CD4-positive, CD25-positive, alpha-beta regulatory T cell (primary cell): ENCODE data around the gene SIK3. TPM values are rescaled to one million over a fixed set of nuclear protein-coding genes. Genes with fewer than 3 reads are reported as not detected.

Experiments
- ATAC-seq, 2 donors: fragments of 150-1000 bp; cut with Tn5 transposase; one replicate each; pipeline ENCODE4 v1.10.0; 2021; ENCODE audit warnings: low read depth in 2 of 2, moderate number of reproducible peaks in 2 of 2, moderate library complexity in 1 of 2
- DNase-seq, 3 donors: peaks; one replicate each; pipeline versions ENCODE4 v3.0.0 to v3.0.0-alpha.2; 2012 to 2022; ENCODE audit warnings: mixed read lengths in 1 of 3
- H3K27ac ChIP-seq: one replicate; pipeline ENCODE4 v1.7.0; 2013; ENCODE audit warnings: mild to moderate bottlenecking, low read length; ENCODE audit not compliant: insufficient read depth, poor library complexity, severe bottlenecking
- H3K27me3 ChIP-seq: one replicate; pipeline ENCODE4 v1.7.0; 2013; ENCODE audit warnings: low read length; ENCODE audit not compliant: control insufficient read depth, insufficient read depth
- H3K36me3 ChIP-seq: one replicate; pipeline ENCODE4 v1.7.0; 2013; ENCODE audit warnings: mild to moderate bottlenecking, low read length, moderate library complexity; ENCODE audit not compliant: control insufficient read depth, insufficient read depth
- H3K4me1 ChIP-seq: 2 replicates; pipeline ENCODE4 v1.7.0; 2013; ENCODE audit warnings: mild to moderate bottlenecking, low read length; ENCODE audit not compliant: insufficient read depth, control insufficient read depth, poor library complexity, severe bottlenecking
- H3K4me3 ChIP-seq: one replicate; pipeline ENCODE4 v1.7.0; 2013; ENCODE audit warnings: low read depth, mild to moderate bottlenecking, low read length, moderate library complexity
- H3K9me3 ChIP-seq, 2 experiments: 1 replicate in 1 of 2; 2 replicates in 1 of 2; pipeline ENCODE4 v1.7.0; 2013; ENCODE audit warnings: low read length in 2 of 2, mild to moderate bottlenecking in 1 of 2, moderate library complexity in 1 of 2; ENCODE audit not compliant: control insufficient read depth in 2 of 2
- H3K27ac Mint-ChIP-seq, 3 donors: one replicate each; pipeline ENCODE4 v1.8.0; 2020 to 2022; ENCODE audit warnings: mild to moderate bottlenecking in 3 of 3, mixed read lengths in 3 of 3, moderate library complexity in 2 of 3
- H3K27me3 Mint-ChIP-seq: one replicate; pipeline ENCODE4 v1.8.0; 2022; ENCODE audit warnings: mild to moderate bottlenecking, mixed read lengths
- H3K36me3 Mint-ChIP-seq: one replicate; pipeline ENCODE4 v1.8.0; 2020; ENCODE audit warnings: mixed read lengths
- H3K4me1 Mint-ChIP-seq, 4 donors: one replicate each; pipeline ENCODE4 v1.8.0; 2020 to 2022; ENCODE audit warnings: mixed read lengths in 4 of 4, mild to moderate bottlenecking in 1 of 4
- H3K4me3 Mint-ChIP-seq, 4 donors: one replicate each; pipeline ENCODE4 v1.8.0; 2020 to 2022; ENCODE audit warnings: mild to moderate bottlenecking in 4 of 4, mixed read lengths in 4 of 4, moderate library complexity in 3 of 4
- H3K9me3 Mint-ChIP-seq, 7 donors: one replicate each; pipeline ENCODE4 v1.8.0; 2020 to 2022; ENCODE audit warnings: mixed read lengths in 7 of 7, mild to moderate bottlenecking in 3 of 7, moderate library complexity in 2 of 7
- polyA plus RNA-seq, 4 donors: library from polyadenylated mRNA; unstranded; fragments of 300-500 nt; fragmentation: Illumina TruSeq; gene quantifications; one replicate each; pipeline ENCODE4 v1.2.3, GENCODE V29; 2021
- total RNA-seq: library from RNA; stranded (reverse); gene quantifications from one replicate; pipeline ENCODE4 v1.2.3, GENCODE V29; 2022

SIK3 gene
- total and polyA plus RNA-seq, 5 donors from 2014 or later = 7.0 to 55.2 (median 9.4) TPM

DNA sequence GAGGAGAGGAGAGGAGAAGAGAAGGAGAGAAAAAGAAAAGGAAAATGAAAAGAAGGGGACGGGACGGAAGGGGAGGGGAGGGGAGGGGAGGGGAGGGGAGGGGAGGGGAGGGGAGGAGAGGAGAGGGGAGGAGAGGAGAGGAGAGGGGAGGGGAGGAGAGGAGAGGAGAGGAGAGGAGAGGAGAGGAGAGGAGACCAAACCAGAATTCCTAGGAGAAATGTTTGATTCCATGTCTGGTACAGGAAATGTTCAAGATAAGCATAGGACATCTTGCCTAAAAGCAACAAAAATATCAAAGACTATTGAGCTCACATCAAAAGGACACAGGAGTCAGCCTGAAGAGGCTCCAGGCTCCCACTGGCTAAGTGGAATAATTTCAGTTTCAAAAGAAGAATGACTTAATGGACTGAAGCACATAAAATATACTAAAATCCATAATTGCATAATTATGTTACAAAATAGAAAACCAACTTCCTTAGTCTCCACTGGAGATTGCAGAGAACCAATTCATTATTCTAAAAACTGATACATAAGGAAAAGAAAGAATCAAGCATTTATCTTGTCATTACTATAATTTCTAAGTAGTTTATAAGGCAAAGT, 159.7 kb downstream of the SIK3 start:
- peaks cover 0 to 7% (median 1%) of the 10 kb centered on the region in 7 donors for H3K9me3 Mint-ChIP-seq
- H3K36me3 Mint-ChIP-seq = peaks cover 35% of the 10 kb centered on the region
- H3K27ac Mint-ChIP-seq = no peak overlapping the region
- H3K27me3 Mint-ChIP-seq = no peaks in the 10 kb centered on the region
- peaks cover 7 to 19% (median 12%) of the 10 kb centered on the region in 4 donors for H3K4me1 Mint-ChIP-seq
- DNase-seq (no peak), ATAC-seq (no peak)
- H3K4me3 Mint-ChIP-seq = no peak overlapping the region
- H3K4me3 ChIP-seq = no peak overlapping the region
- no peaks in the 10 kb centered on the region for H3K36me3 ChIP-seq
- no peaks in the 10 kb centered on the region for H3K4me1 ChIP-seq
- no peaks in the 10 kb centered on the region for H3K9me3 ChIP-seq
- H3K27me3 ChIP-seq = no peaks in the 10 kb centered on the region
- H3K27ac ChIP-seq = no peak overlapping the region

DNA sequence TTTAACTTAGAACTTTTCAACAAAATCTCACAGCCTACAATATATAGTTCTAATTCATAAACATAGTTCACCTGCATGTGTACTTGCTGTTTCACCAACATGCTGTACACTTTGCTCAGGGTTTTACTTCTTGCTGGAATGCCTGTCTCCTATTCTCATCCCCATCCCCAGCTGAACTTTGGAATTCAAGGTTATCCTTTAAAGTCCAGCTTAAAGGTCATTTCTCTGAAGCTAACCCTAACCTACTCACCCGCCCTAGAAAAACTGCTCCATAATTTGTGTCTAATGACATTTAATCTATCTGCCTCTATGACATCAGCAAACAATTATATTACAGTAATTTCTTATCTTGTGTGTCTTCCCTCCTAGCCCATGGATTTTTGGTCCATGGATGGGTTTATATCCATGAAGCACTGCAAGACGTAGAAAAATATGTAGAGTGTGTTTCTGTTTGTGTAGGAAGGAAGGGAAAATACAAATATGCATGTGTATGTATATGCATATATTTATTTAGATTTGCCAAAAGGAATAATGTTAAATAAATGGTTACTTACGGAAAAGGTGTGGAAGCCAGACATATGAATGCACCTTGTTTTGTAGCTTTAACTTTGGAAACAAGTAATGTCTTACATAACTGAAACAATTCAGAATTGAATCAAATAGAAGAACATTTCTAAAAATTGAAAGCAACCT, 161.3 kb downstream of the SIK3 start:
- peaks cover 14 to 29% (median 16%) of the 10 kb centered on the region in 4 donors for H3K4me1 Mint-ChIP-seq

DNA sequence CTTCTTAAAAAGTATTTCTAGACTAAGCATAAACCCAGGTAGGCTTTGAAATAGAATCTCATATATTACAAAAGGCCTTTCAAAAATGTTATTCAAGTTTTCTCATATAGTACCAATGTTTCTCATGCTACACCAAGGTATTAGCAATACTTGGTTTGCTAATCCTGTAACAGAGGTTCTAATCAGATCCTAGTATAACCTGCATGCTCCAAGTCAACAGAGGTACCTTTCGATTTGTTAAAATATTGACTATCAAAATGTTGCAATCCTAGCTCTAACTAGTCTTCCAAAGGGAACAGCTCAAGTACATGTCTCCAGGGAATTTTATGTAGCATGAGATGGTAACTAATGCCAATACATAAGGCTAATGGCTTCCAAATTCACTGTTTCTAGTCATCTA, 162.7 kb downstream of the SIK3 start:
- H3K27ac Mint-ChIP-seq = peak overlapping the region in 1 of 3 donors; percentile 65
- Histone ChIP-seq H3K4me3 (no peak overlapping the region), H3K9me3 (no peaks in the 10 kb centered on the region), H3K27ac (no peak overlapping the region), H3K27me3 (no peaks in the 10 kb centered on the region), H3K4me1 (peaks cover 17% of the 10 kb centered on the region), H3K36me3 (no peaks in the 10 kb centered on the region)
- no peaks in the 10 kb centered on the region for H3K27me3 Mint-ChIP-seq
- ATAC-seq = no peak
- H3K4me3 Mint-ChIP-seq = no peak overlapping the region
- H3K9me3 Mint-ChIP-seq = peaks cover 0 to 7% (median 1%) of the 10 kb centered on the region in 7 donors
- peaks cover 19% of the 10 kb centered on the region for H3K36me3 Mint-ChIP-seq
- DNase-seq = no peak
- peaks cover 28 to 37% (median 30%) of the 10 kb centered on the region in 4 donors for H3K4me1 Mint-ChIP-seq

More for the DNA sequence above, 161.3 kb downstream of the SIK3 start:
- Mint-ChIP-seq H3K4me3 (peak overlapping the region in 1 of 4 donors; percentile 18), H3K27me3 (no peaks in the 10 kb centered on the region), H3K9me3 (peaks cover 0 to 7% (median 1%) of the 10 kb centered on the region in 7 donors), H3K27ac (no peak overlapping the region), H3K36me3 (peaks cover 26% of the 10 kb centered on the region)
- Histone ChIP-seq H3K27me3 (no peaks in the 10 kb centered on the region), H3K27ac (no peak overlapping the region), H3K4me3 (no peak overlapping the region), H3K4me1 (peaks cover 3% of the 10 kb centered on the region), H3K36me3 (no peaks in the 10 kb centered on the region), H3K9me3 (no peaks in the 10 kb centered on the region)
- DNase-seq = no peak
- no peak for ATAC-seq

DNA sequence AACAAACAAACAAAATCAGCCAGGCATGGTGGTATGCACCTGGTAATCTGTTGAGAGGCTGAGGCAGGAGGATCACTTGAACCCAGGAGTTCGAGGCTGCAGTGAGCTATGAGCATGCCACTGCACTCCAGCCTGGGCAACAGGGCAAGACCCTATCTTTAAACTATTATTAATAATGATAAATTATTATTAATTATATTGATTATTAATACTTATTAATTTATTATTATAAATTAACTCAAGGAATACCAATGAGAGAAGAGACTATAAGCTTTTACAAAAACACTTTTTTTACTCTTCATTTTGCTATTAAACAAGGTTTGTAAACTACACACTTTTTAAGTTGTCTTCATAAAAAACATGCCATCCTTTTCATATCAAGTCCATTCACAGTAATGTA, 163.1 kb downstream of the SIK3 start:
- DNase-seq = no peak
- peaks cover 21% of the 10 kb centered on the region for H3K4me1 ChIP-seq
- H3K9me3 ChIP-seq = no peaks in the 10 kb centered on the region
- H3K36me3 Mint-ChIP-seq = peaks cover 19% of the 10 kb centered on the region
- no peak overlapping the region for H3K27ac Mint-ChIP-seq
- ATAC-seq = no peak
- no peaks in the 10 kb centered on the region for H3K27me3 Mint-ChIP-seq
- no peak overlapping the region for H3K4me3 ChIP-seq
- peaks cover 32 to 39% (median 34%) of the 10 kb centered on the region in 4 donors for H3K4me1 Mint-ChIP-seq
- H3K36me3 ChIP-seq = no peaks in the 10 kb centered on the region
- no peak overlapping the region for H3K27ac ChIP-seq
- no peaks in the 10 kb centered on the region for H3K27me3 ChIP-seq
- H3K9me3 Mint-ChIP-seq = peaks cover 0 to 7% (median 1%) of the 10 kb centered on the region in 7 donors
- no peak overlapping the region for H3K4me3 Mint-ChIP-seq

DNA sequence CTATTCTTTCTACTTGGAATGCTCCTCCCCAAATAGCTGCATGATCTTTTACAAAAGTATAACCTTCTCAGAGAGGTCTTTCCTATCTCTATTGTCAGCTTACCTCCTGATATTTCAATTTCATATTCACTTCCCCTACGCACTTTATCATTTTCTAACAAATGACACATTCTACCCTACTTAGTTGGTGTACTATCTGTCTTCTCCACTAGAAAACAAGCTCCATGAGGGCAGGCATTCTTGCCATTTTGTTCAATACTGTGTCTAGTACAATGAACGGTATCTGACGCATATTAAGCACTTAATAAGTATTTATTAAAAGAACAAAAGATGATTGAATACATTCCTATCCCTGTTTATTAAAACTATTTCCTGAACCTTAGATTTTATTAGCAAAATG, 164.3 kb downstream of the SIK3 start:
- H3K36me3 ChIP-seq = no peaks in the 10 kb centered on the region
- H3K27ac ChIP-seq = no peak overlapping the region
- Mint-ChIP-seq H3K27ac (peak overlapping the region; percentile 34 to 98 (median 77)), H3K4me3 (peak overlapping the region in 2 of 4 donors; percentile 32 to 38), H3K27me3 (no peaks in the 10 kb centered on the region), H3K4me1 (peaks cover 36 to 47% (median 43%) of the 10 kb centered on the region in 4 donors), H3K9me3 (peaks cover 0 to 7% (median 1%) of the 10 kb centered on the region in 7 donors), H3K36me3 (peaks cover 19% of the 10 kb centered on the region)
- DNase-seq (no peak), ATAC-seq (no peak)
- peaks cover 32% of the 10 kb centered on the region for H3K4me1 ChIP-seq
- no peaks in the 10 kb centered on the region for H3K27me3 ChIP-seq
- H3K4me3 ChIP-seq = no peak overlapping the region
- H3K9me3 ChIP-seq = no peaks in the 10 kb centered on the region

DNA sequence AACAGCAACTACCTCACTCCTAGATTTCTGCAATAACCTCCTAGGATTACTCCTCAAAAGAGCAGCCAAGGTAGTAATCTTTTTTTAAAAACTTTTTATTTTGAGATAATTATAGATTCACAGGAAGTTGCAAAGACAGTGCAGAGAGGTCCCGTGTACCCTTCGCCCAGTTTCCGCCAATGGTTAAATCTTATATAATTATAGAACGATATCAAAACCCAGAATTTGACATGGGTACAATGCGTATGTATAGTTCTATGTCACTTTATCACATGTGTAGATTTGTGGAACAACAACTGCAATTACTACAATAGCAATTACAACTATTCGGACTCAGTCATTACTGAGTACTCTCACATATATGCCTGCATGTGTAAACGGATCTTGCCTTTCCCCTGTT, 166.0 kb downstream of the SIK3 start:
- no peaks in the 10 kb centered on the region for H3K27me3 ChIP-seq
- no peaks in the 10 kb centered on the region for H3K9me3 ChIP-seq
- peak overlapping the region; percentile 68 for H3K27ac ChIP-seq
- peaks cover 19% of the 10 kb centered on the region for H3K36me3 Mint-ChIP-seq
- peak overlapping the region; percentile 80 for H3K4me3 ChIP-seq
- peaks cover 53 to 65% (median 60%) of the 10 kb centered on the region in 4 donors for H3K4me1 Mint-ChIP-seq
- ATAC-seq (no peak), DNase-seq (no peak)
- peak overlapping the region; percentile 29 to 85 (median 60) for H3K4me3 Mint-ChIP-seq
- H3K27ac Mint-ChIP-seq = peak overlapping the region; percentile 83 to 98 (median 97)
- no peaks in the 10 kb centered on the region for H3K36me3 ChIP-seq
- peaks cover 49% of the 10 kb centered on the region for H3K4me1 ChIP-seq
- no peaks in the 10 kb centered on the region for H3K27me3 Mint-ChIP-seq
- peaks cover 0 to 7% (median 1%) of the 10 kb centered on the region in 7 donors for H3K9me3 Mint-ChIP-seq

DNA sequence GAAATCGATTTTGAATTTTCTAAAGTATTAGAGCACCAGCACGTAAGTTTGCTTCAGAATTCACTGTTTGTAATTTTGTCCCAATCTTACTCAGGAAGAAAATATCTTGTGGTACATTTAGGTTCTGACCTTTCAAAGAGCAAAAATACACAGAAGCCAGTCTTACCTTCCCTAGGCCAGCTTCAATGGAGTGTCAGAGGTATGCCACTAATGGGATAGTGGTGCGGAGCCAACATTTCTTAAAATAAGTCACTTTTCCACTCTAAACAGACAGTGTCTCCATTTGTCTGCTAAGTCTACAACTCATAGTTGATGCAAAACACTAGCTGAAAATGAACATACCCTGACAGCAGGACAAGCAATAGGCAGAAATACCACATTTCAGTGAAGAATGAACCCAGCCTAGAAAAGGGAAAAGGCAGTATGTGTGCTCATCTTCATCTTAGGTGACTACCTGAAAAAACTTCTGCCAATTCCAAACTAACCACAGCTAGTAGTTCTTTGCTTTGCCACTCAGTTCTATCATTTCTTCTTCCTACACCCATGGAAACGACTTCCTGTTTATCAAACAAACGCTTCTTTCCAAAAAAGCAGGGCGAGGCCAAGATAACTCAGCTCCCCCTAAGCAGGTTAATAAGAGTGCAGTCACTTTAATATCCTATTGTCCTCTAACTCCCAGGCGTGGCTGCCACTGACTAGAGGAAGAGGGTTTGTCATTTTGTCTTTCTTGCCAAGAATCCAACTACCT, 166.8 kb downstream of the SIK3 start:
- no peaks in the 10 kb centered on the region for H3K9me3 ChIP-seq
- Mint-ChIP-seq H3K4me3 (peak overlapping the region in 3 of 4 donors; percentile 49 to 84 (median 73)), H3K36me3 (peaks cover 12% of the 10 kb centered on the region), H3K4me1 (peaks cover 51 to 72% (median 62%) of the 10 kb centered on the region in 4 donors), H3K27ac (peak overlapping the region; percentile 83 to 98 (median 97)), H3K9me3 (peaks cover 0 to 6% (median 1%) of the 10 kb centered on the region in 7 donors), H3K27me3 (no peaks in the 10 kb centered on the region)
- no peaks in the 10 kb centered on the region for H3K36me3 ChIP-seq
- H3K4me3 ChIP-seq = peak overlapping the region; percentile 80
- peak; percentile 8 to 13 for ATAC-seq
- no peaks in the 10 kb centered on the region for H3K27me3 ChIP-seq
- H3K27ac ChIP-seq = peak overlapping the region; percentile 68
- peaks cover 56% of the 10 kb centered on the region for H3K4me1 ChIP-seq
- no peak for DNase-seq
